ENCODE measurements around the gene ATP1A2.
"Not testable (repeated sequence)": the region's sequence is repeated elsewhere in the genome, so short reads cannot be mapped to it uniquely, and the experiment has no call there.

ATP1A2 gene

GRCh38 chr1:160123726-160124125 lies 8.2 kb downstream of the ATP1A2 start:
- no peaks in the 10 kb centered on the region for H3K4me1 ChIP-seq (ENCODE audit: control insufficient read depth in 2 of 2, insufficient read depth in 2 of 2, low read length in 2 of 2)
- H3K36me3 ChIP-seq (ENCODE audit: control insufficient read depth in 2 of 2, insufficient read depth in 2 of 2, low read length in 2 of 2): no peaks in the 10 kb centered on the region
- no peaks in the 10 kb centered on the region for H3K27me3 ChIP-seq (ENCODE audit: control insufficient read depth in 2 of 2, insufficient read depth in 2 of 2, low read length in 2 of 2)
- H3K9ac ChIP-seq (ENCODE audit: low read depth in 1 of 2, low read length in 2 of 2): no peak overlapping the region
- no peak overlapping the region for H3K4me3 ChIP-seq (ENCODE audit: low read length in 2 of 2)
- no peaks in the 10 kb centered on the region for H3K9me3 ChIP-seq (ENCODE audit: control insufficient read depth in 2 of 2, low read length in 2 of 2)
- no peak overlapping the region for H3K27ac ChIP-seq (ENCODE audit: low read depth in 2 of 2, low read length in 2 of 2)

GRCh38 chr1:160124705-160125478 lies 9.3 kb downstream of the ATP1A2 start:
- Histone ChIP-seq H3K27ac (ENCODE audit: low read depth in 2 of 2, low read length in 2 of 2) (no peak overlapping the region), H3K9me3 (ENCODE audit: control insufficient read depth in 2 of 2, low read length in 2 of 2) (no peaks in the 10 kb centered on the region), H3K4me1 (ENCODE audit: control insufficient read depth in 2 of 2, insufficient read depth in 2 of 2, low read length in 2 of 2) (no peaks in the 10 kb centered on the region), H3K9ac (ENCODE audit: low read depth in 1 of 2, low read length in 2 of 2) (no peak overlapping the region), H3K4me3 (ENCODE audit: low read length in 2 of 2) (no peak overlapping the region), H3K27me3 (ENCODE audit: control insufficient read depth in 2 of 2, insufficient read depth in 2 of 2, low read length in 2 of 2) (no peaks in the 10 kb centered on the region), H3K36me3 (ENCODE audit: control insufficient read depth in 2 of 2, insufficient read depth in 2 of 2, low read length in 2 of 2) (no peaks in the 10 kb centered on the region)

- Histone ChIP-seq H3K27ac (ENCODE audit: low read depth in 2 of 2, low read length in 2 of 2) (no peak overlapping the region), H3K27me3 (ENCODE audit: control insufficient read depth in 2 of 2, insufficient read depth in 2 of 2, low read length in 2 of 2) (no peaks in the 10 kb centered on the region), H3K36me3 (ENCODE audit: control insufficient read depth in 2 of 2, insufficient read depth in 2 of 2, low read length in 2 of 2) (no peaks in the 10 kb centered on the region), H3K4me3 (ENCODE audit: low read length in 2 of 2) (no peak overlapping the region), H3K9me3 (ENCODE audit: control insufficient read depth in 2 of 2, low read length in 2 of 2) (no peaks in the 10 kb centered on the region), H3K4me1 (ENCODE audit: control insufficient read depth in 2 of 2, insufficient read depth in 2 of 2, low read length in 2 of 2) (no peaks in the 10 kb centered on the region), H3K9ac (ENCODE audit: low read depth in 1 of 2, low read length in 2 of 2) (no peak overlapping the region)
Observed at GRCh38 chr1:160125746-160126145, 10.2 kb downstream of the ATP1A2 start.

GRCh38 chr1:160126342-160126741 lies 10.8 kb downstream of the ATP1A2 start:
- not testable (repeated sequence) for H3K9ac ChIP-seq (ENCODE audit: low read depth in 1 of 2, low read length in 2 of 2); H3K4me3 ChIP-seq (ENCODE audit: low read length in 2 of 2); H3K27ac ChIP-seq (ENCODE audit: low read depth in 2 of 2, low read length in 2 of 2); H3K4me1 ChIP-seq (ENCODE audit: control insufficient read depth in 2 of 2, insufficient read depth in 2 of 2, low read length in 2 of 2); H3K36me3 ChIP-seq (ENCODE audit: control insufficient read depth in 2 of 2, insufficient read depth in 2 of 2, low read length in 2 of 2); H3K9me3 ChIP-seq (ENCODE audit: control insufficient read depth in 2 of 2, low read length in 2 of 2); H3K27me3 ChIP-seq (ENCODE audit: control insufficient read depth in 2 of 2, insufficient read depth in 2 of 2, low read length in 2 of 2)

GRCh38 chr1:160127381-160127780 lies 11.8 kb downstream of the ATP1A2 start:
- no peaks in the 10 kb centered on the region for H3K4me1 ChIP-seq (ENCODE audit: control insufficient read depth in 2 of 2, insufficient read depth in 2 of 2, low read length in 2 of 2)
- H3K9ac ChIP-seq (ENCODE audit: low read depth in 1 of 2, low read length in 2 of 2): no peak overlapping the region

GRCh38 chr1:160127865-160128523 lies 12.4 kb downstream of the ATP1A2 start:
- no peaks in the 10 kb centered on the region for H3K4me1 ChIP-seq (ENCODE audit: control insufficient read depth in 2 of 2, insufficient read depth in 2 of 2, low read length in 2 of 2)
- H3K27ac ChIP-seq (ENCODE audit: low read depth in 2 of 2, low read length in 2 of 2): no peak overlapping the region
- H3K4me3 ChIP-seq (ENCODE audit: low read length in 2 of 2): no peak overlapping the region
- H3K9ac ChIP-seq (ENCODE audit: low read depth in 1 of 2, low read length in 2 of 2): no peak overlapping the region
- H3K36me3 ChIP-seq (ENCODE audit: control insufficient read depth in 2 of 2, insufficient read depth in 2 of 2, low read length in 2 of 2): no peaks in the 10 kb centered on the region
- no peaks in the 10 kb centered on the region for H3K27me3 ChIP-seq (ENCODE audit: control insufficient read depth in 2 of 2, insufficient read depth in 2 of 2, low read length in 2 of 2)
- H3K9me3 ChIP-seq (ENCODE audit: control insufficient read depth in 2 of 2, low read length in 2 of 2): no peaks in the 10 kb centered on the region

More at GRCh38 chr1:160127381-160127780, 11.8 kb downstream of the ATP1A2 start:
- Histone ChIP-seq H3K36me3 (ENCODE audit: control insufficient read depth in 2 of 2, insufficient read depth in 2 of 2, low read length in 2 of 2) (no peaks in the 10 kb centered on the region), H3K27ac (ENCODE audit: low read depth in 2 of 2, low read length in 2 of 2) (no peak overlapping the region), H3K9me3 (ENCODE audit: control insufficient read depth in 2 of 2, low read length in 2 of 2) (no peaks in the 10 kb centered on the region), H3K27me3 (ENCODE audit: control insufficient read depth in 2 of 2, insufficient read depth in 2 of 2, low read length in 2 of 2) (no peaks in the 10 kb centered on the region), H3K4me3 (ENCODE audit: low read length in 2 of 2) (no peak overlapping the region)

GRCh38 chr1:160128636-160129035 lies 13.1 kb downstream of the ATP1A2 start:
- Histone ChIP-seq H3K27me3 (ENCODE audit: control insufficient read depth in 2 of 2, insufficient read depth in 2 of 2, low read length in 2 of 2) (peaks cover 0 to 3% of the 10 kb centered on the region in 2 donors), H3K9ac (ENCODE audit: low read depth in 1 of 2, low read length in 2 of 2) (no peak overlapping the region), H3K27ac (ENCODE audit: low read depth in 2 of 2, low read length in 2 of 2) (no peak overlapping the region), H3K4me1 (ENCODE audit: control insufficient read depth in 2 of 2, insufficient read depth in 2 of 2, low read length in 2 of 2) (no peaks in the 10 kb centered on the region), H3K4me3 (ENCODE audit: low read length in 2 of 2) (no peak overlapping the region), H3K36me3 (ENCODE audit: control insufficient read depth in 2 of 2, insufficient read depth in 2 of 2, low read length in 2 of 2) (no peaks in the 10 kb centered on the region), H3K9me3 (ENCODE audit: control insufficient read depth in 2 of 2, low read length in 2 of 2) (no peaks in the 10 kb centered on the region)

- peaks cover 0 to 3% of the 10 kb centered on the region in 2 donors for H3K27me3 ChIP-seq (ENCODE audit: control insufficient read depth in 2 of 2, insufficient read depth in 2 of 2, low read length in 2 of 2)
- H3K4me1 ChIP-seq (ENCODE audit: control insufficient read depth in 2 of 2, insufficient read depth in 2 of 2, low read length in 2 of 2): no peaks in the 10 kb centered on the region
- H3K27ac ChIP-seq (ENCODE audit: low read depth in 2 of 2, low read length in 2 of 2): no peak overlapping the region
- no peak overlapping the region for H3K9ac ChIP-seq (ENCODE audit: low read depth in 1 of 2, low read length in 2 of 2)
- H3K36me3 ChIP-seq (ENCODE audit: control insufficient read depth in 2 of 2, insufficient read depth in 2 of 2, low read length in 2 of 2): no peaks in the 10 kb centered on the region
- H3K9me3 ChIP-seq (ENCODE audit: control insufficient read depth in 2 of 2, low read length in 2 of 2): no peaks in the 10 kb centered on the region
- H3K4me3 ChIP-seq (ENCODE audit: low read length in 2 of 2): no peak overlapping the region
Observed at GRCh38 chr1:160129046-160129445, 13.5 kb downstream of the ATP1A2 start.

- H3K9ac ChIP-seq (ENCODE audit: low read depth in 1 of 2, low read length in 2 of 2): no peak overlapping the region
- H3K9me3 ChIP-seq (ENCODE audit: control insufficient read depth in 2 of 2, low read length in 2 of 2): no peaks in the 10 kb centered on the region
- H3K36me3 ChIP-seq (ENCODE audit: control insufficient read depth in 2 of 2, insufficient read depth in 2 of 2, low read length in 2 of 2): no peaks in the 10 kb centered on the region
- H3K27me3 ChIP-seq (ENCODE audit: control insufficient read depth in 2 of 2, insufficient read depth in 2 of 2, low read length in 2 of 2): peaks cover 0 to 3% of the 10 kb centered on the region in 2 donors
- no peak overlapping the region for H3K27ac ChIP-seq (ENCODE audit: low read depth in 2 of 2, low read length in 2 of 2)
- H3K4me1 ChIP-seq (ENCODE audit: control insufficient read depth in 2 of 2, insufficient read depth in 2 of 2, low read length in 2 of 2): no peaks in the 10 kb centered on the region
- no peak overlapping the region for H3K4me3 ChIP-seq (ENCODE audit: low read length in 2 of 2)
Observed at GRCh38 chr1:160129558-160129957, 14.0 kb downstream of the ATP1A2 start.

GRCh38 chr1:160129966-160130365 lies 14.4 kb downstream of the ATP1A2 start:
- H3K36me3 ChIP-seq (ENCODE audit: control insufficient read depth in 2 of 2, insufficient read depth in 2 of 2, low read length in 2 of 2): no peaks in the 10 kb centered on the region
- no peaks in the 10 kb centered on the region for H3K9me3 ChIP-seq (ENCODE audit: control insufficient read depth in 2 of 2, low read length in 2 of 2)
- no peaks in the 10 kb centered on the region for H3K4me1 ChIP-seq (ENCODE audit: control insufficient read depth in 2 of 2, insufficient read depth in 2 of 2, low read length in 2 of 2)
- H3K27me3 ChIP-seq (ENCODE audit: control insufficient read depth in 2 of 2, insufficient read depth in 2 of 2, low read length in 2 of 2): peaks cover 0 to 3% of the 10 kb centered on the region in 2 donors
- H3K4me3 ChIP-seq (ENCODE audit: low read length in 2 of 2): no peak overlapping the region
- no peak overlapping the region for H3K9ac ChIP-seq (ENCODE audit: low read depth in 1 of 2, low read length in 2 of 2)
- no peak overlapping the region for H3K27ac ChIP-seq (ENCODE audit: low read depth in 2 of 2, low read length in 2 of 2)
